Measurements from ENCODE around the gene GDPD3.

DNA sequence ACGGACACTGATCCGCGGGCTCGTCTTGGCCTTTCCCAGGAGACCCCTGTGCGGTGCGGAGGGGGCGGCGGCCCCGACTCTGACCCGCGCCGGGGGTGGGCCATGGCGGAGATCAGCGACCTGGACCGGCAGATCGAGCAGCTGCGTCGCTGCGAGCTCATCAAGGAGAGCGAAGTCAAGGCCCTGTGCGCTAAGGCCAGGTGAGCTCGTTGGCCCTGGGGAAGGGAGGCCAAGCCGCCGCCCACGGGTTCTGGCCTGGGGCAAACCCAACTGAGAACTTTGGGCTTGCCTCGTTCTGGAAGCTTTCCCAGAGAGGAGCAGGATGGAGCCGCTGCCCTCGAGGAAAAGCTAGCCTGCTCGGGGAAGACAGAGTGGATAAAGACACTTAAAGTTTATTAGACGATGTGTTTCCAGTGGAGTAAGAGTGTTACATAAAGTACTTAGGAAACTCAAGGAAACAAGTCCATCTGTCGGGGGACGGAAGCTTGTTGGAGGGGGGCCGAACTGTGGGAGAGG is 37.0 kb downstream of the GDPD3 start:
- TF ChIP-seq, protein P1, sequence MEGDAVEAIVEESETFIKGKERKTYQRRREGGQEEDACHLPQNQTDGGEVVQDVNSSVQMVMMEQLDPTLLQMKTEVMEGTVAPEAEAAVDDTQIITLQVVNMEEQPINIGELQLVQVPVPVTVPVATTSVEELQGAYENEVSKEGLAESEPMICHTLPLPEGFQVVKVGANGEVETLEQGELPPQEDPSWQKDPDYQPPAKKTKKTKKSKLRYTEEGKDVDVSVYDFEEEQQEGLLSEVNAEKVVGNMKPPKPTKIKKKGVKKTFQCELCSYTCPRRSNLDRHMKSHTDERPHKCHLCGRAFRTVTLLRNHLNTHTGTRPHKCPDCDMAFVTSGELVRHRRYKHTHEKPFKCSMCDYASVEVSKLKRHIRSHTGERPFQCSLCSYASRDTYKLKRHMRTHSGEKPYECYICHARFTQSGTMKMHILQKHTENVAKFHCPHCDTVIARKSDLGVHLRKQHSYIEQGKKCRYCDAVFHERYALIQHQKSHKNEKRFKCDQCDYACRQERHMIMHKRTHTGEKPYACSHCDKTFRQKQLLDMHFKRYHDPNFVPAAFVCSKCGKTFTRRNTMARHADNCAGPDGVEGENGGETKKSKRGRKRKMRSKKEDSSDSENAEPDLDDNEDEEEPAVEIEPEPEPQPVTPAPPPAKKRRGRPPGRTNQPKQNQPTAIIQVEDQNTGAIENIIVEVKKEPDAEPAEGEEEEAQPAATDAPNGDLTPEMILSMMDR (IDR thresholded peaks at IDR 0.05 in 4 of 5, conservative IDR thresholded peaks at IDR 0.05 in 1 of 5): no peak
- TF ChIP-seq POLR2A (IDR thresholded peaks at IDR 0.05): no peak
